Lung (tissue), 12 donors: ENCODE measurements around the gene COG1. TPM values are rescaled to one million over a fixed set of nuclear protein-coding genes. Genes with fewer than 3 reads are reported as not detected.

Source experiments
- ATAC-seq: fragments of 200-7000 bp; cut with Tn5 transposase; one replicate; pipeline ENCODE4 v1.9.1; 2020; ENCODE audit warnings: moderate number of reproducible peaks; ENCODE audit not compliant: insufficient read depth, low FRiP score
- DNase-seq, 3 donors: peaks; one replicate each; pipeline ENCODE4 v3.0.0-alpha.2; 2013 to 2017
- H3K27ac ChIP-seq, 2 donors: one replicate each; pipeline ENCODE4 v1.5.1; 2013; ENCODE audit warnings: mild to moderate bottlenecking in 2 of 2, moderate library complexity in 2 of 2, control low read depth in 1 of 2, inconsistent platforms in 1 of 2, low read depth in 1 of 2, low read length in 1 of 2
- H3K27me3 ChIP-seq, 3 donors: one replicate each; pipeline ENCODE4 v1.5.1; 2013; ENCODE audit warnings: low read length in 2 of 3; ENCODE audit not compliant: control insufficient read depth in 3 of 3, insufficient read depth in 3 of 3
- H3K36me3 ChIP-seq, 4 donors: one replicate each; pipeline ENCODE4 v1.5.1; 2013; ENCODE audit warnings: low read length in 4 of 4, mild to moderate bottlenecking in 1 of 4, moderate library complexity in 1 of 4; ENCODE audit not compliant: control insufficient read depth in 4 of 4, insufficient read depth in 4 of 4
- H3K4me1 ChIP-seq, 5 donors: one replicate each; pipeline ENCODE4 v1.5.1; 2013; ENCODE audit warnings: low read length in 5 of 5, mild to moderate bottlenecking in 2 of 5, moderate library complexity in 1 of 5; ENCODE audit not compliant: control insufficient read depth in 5 of 5, insufficient read depth in 5 of 5
- H3K4me3 ChIP-seq: one replicate; pipeline ENCODE4 v1.5.1; 2013; ENCODE audit warnings: mild to moderate bottlenecking, control low read depth, moderate library complexity
- H3K9ac ChIP-seq, 2 donors: one replicate each; pipeline ENCODE4 v1.5.1; 2013; ENCODE audit warnings: low read length in 2 of 2, control low read depth in 1 of 2; ENCODE audit not compliant: insufficient read depth in 1 of 2
- H3K9me3 ChIP-seq, 4 donors: one replicate each; pipeline ENCODE4 v1.5.1; 2013; ENCODE audit warnings: low read length in 3 of 4, mild to moderate bottlenecking in 1 of 4, moderate library complexity in 1 of 4; ENCODE audit not compliant: control insufficient read depth in 4 of 4, insufficient read depth in 3 of 4
- WGBS, 2 donors: extraction: QIAGEN DNeasy Blood & Tissue Kit; methylation state at CpG; one replicate each; pipeline ENCODE4 v1.1.7; 2013; 5-methylcytosine and 5-hydroxymethylcytosine counted together
- polyA plus RNA-seq, 2 donors: library from polyadenylated mRNA; stranded (reverse); fragments of 200-250 nt; gene quantifications; one replicate each; pipeline ENCODE4 v1.2.1, GENCODE V29; 2013
- total RNA-seq, 2 donors: library from RNA; depleted of rRNA in 1 of 2; stranded (reverse); fragments of >200 nt in 1 of 2; gene quantifications; one replicate each; pipeline ENCODE4 v1.2.1, GENCODE V29; 2014 to 2021
- TF ChIP-seq, protein P1 (sequence below): IDR thresholded peaks from 2 replicates; pipeline ENCODE4 v1.5.1; 2012; ENCODE audit warnings: mild to moderate bottlenecking; ENCODE audit errors: control extremely low read depth, extremely low read depth
- donor health status: control.
- donor health status: control.
- donor health status: Bipolar disorder and iron deficiency.
- donor health status: healthy.
- donor health status: DM: yes; HTN: yes; CAD: no.

The COG1 gene
- total and polyA plus RNA-seq, 4 donors, result 13.3 to 41.2 (median 21.1) TPM

DNA sequence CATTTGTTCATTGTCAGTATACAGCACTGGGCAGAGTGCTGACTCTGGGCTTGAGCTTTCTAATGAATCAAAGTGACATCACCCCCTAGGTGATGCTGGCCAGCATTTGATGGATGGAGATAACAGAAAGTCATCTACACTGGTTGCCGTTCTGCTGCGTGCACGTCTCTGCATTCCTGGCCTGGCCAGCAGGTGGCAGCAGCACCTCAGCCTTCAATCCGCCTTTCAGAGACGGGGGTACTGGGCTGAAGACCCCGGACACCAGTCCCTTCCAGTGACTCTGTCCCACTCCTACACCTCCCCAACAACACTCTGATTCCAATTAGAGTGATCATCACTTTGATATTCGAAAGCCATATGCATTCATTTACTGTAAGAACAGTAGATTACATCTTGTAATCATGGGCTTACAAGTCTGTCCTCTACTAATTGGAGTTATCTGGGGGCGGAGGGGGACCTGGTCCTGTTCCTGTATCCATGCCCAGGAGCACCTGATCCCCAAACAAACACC is 62.9 kb downstream of the COG1 start:
- Histone ChIP-seq H3K27ac (no peak overlapping the region), H3K4me3 (no peak overlapping the region), H3K4me1 (peaks cover 0 to 8% (median 0%) of the 10 kb centered on the region in 5 donors), H3K36me3 (peaks cover 0 to under 1% (median under 1%) of the 10 kb centered on the region in 4 donors), H3K9me3 (peaks cover 0 to 1% (median 0%) of the 10 kb centered on the region in 4 donors), H3K27me3 (no peaks in the 10 kb centered on the region), H3K9ac (peak overlapping the region in 1 of 2 donors; percentile 43)
- peak; percentile 74 for ATAC-seq
- TF ChIP-seq, protein P1, sequence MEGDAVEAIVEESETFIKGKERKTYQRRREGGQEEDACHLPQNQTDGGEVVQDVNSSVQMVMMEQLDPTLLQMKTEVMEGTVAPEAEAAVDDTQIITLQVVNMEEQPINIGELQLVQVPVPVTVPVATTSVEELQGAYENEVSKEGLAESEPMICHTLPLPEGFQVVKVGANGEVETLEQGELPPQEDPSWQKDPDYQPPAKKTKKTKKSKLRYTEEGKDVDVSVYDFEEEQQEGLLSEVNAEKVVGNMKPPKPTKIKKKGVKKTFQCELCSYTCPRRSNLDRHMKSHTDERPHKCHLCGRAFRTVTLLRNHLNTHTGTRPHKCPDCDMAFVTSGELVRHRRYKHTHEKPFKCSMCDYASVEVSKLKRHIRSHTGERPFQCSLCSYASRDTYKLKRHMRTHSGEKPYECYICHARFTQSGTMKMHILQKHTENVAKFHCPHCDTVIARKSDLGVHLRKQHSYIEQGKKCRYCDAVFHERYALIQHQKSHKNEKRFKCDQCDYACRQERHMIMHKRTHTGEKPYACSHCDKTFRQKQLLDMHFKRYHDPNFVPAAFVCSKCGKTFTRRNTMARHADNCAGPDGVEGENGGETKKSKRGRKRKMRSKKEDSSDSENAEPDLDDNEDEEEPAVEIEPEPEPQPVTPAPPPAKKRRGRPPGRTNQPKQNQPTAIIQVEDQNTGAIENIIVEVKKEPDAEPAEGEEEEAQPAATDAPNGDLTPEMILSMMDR, result peak; percentile 96
- WGBS, 2 donors, result 6 to 11% methylated on average over 8 of the region's 8 CpGs
- DNase-seq, result peak; percentile 54 to 63 (median 57)

DNA sequence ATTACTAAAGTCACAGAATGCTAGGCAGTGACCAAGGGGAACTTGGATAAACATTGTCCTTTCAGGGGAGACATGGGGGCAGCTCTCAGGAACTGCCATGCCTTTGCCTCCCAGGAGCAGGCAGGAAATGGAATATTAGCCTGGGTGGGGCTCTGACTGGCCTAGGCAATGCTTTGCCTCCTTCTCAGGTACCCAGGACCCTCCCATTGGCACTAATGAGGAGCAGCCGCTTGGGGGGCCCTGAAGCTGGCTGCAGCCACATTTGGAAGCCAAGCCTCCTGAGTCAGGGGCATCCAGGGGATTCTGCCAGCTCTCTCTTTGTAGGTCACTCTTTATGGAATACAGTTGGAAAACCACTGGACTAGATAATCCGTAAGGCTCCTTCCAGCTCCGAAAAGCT is 63.4 kb downstream of the COG1 start:
- no peak for DNase-seq
- no peak for ATAC-seq
- Histone ChIP-seq H3K9ac (peak overlapping the region in 1 of 2 donors; percentile 43), H3K4me1 (peaks cover 0 to 8% (median 0%) of the 10 kb centered on the region in 5 donors), H3K36me3 (no peaks in the 10 kb centered on the region), H3K4me3 (no peak overlapping the region), H3K9me3 (peaks cover 0 to 1% (median 0%) of the 10 kb centered on the region in 4 donors), H3K27me3 (no peaks in the 10 kb centered on the region), H3K27ac (no peak overlapping the region)
- 98% methylated on average over 3 of the region's 3 CpGs for WGBS, 2 donors
- TF ChIP-seq, protein P1, result no peak

DNA sequence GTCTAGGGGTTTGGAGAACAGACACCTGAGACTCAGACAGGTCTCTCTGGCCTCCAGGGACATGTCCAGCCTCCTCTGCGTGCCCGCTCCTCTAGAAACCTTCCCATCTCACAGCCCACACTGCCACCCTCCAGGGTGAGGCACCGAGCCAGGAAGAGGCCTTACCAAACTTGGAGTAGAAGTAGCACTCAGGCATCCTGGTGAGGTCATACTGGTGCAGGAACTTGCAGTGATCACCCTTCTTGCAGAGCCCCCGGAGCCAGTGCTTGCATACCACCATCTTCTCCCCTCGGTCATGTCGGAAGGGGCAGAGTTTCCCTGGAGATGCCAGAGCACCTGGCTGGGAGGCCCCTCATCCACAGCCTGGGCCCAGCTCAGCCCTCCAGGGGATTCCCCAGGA is 64.7 kb downstream of the COG1 start:
- 82 to 88% methylated on average over 6 of the region's 6 CpGs for WGBS, 2 donors
- DNase-seq, result no peak

More for the DNA sequence above, 64.7 kb downstream of the COG1 start:
- Histone ChIP-seq H3K36me3 (no peaks in the 10 kb centered on the region), H3K9me3 (peaks cover 0 to 1% (median 0%) of the 10 kb centered on the region in 4 donors), H3K27me3 (no peaks in the 10 kb centered on the region), H3K4me3 (no peak overlapping the region), H3K27ac (no peak overlapping the region), H3K9ac (no peak overlapping the region), H3K4me1 (peaks cover 0 to 19% (median 6%) of the 10 kb centered on the region in 5 donors)
- TF ChIP-seq, protein P1, result no peak
- ATAC-seq, result no peak

Other genes starting within 250 kb of the COG1 start
- 10 to 100 TPM; 30.2 to 49.3 TPM for gene SLC39A11, start 100.4 kb upstream of the COG1 start, total RNA-seq
- 10 to 100 TPM in 1 of 2 donors, 1 to 10 TPM in 1; 9.3 to 19.3 TPM for gene SLC39A11, start 100.4 kb upstream of the COG1 start, polyA plus RNA-seq
- gene SSTR2, start 28.0 kb upstream of the COG1 start, total RNA-seq, result under 1 TPM; 0.06 to 0.46 TPM
- under 1 TPM; 0.15 to 0.16 TPM for gene SSTR2, start 28.0 kb upstream of the COG1 start, polyA plus RNA-seq
- gene CPSF4L, start 68.8 kb downstream of the COG1 start, total RNA-seq, result not detected
- gene CPSF4L, start 68.8 kb downstream of the COG1 start, polyA plus RNA-seq, result not detected
- gene CDC42EP4, start 118.9 kb downstream of the COG1 start, total RNA-seq, result 10 to 100 TPM; 52.0 to 56.2 TPM
- 10 to 100 TPM; 18.6 to 52.2 TPM for gene CDC42EP4, start 118.9 kb downstream of the COG1 start, polyA plus RNA-seq